NCI-H524 (cell line): Measurements from ENCODE around the gene ITIH5.
A peak's percentile ranks its signal among the peaks of the same experiment; 100 is the strongest.

Experiments
- DNase-seq, 2 experiments: peaks; one replicate each; lab custom pipeline; 2025; lab: John Stamatoyannopoulos, UW

The ITIH5 gene

DNA sequence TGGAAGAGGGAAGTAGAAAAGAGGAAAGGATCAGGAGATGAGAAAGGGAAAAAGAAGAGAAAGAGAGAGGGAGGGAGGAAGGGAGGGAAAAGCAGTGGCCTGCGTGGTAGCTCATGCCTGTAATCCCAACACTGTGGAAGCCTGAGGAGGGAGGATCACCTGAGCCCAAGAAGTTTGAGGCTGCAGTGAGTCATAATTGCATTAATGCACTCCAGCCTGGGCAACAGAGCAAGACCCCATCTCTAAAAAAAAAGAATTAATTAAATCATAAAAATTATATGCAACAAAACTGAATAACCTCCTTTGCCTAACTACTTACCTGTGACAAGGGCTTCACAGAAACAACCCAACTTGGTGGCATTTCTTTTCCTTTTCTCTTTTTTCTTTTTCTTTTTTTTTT lies 148.1 kb downstream of the ITIH5 start:
- DNase-seq, result no peak

- no peak for DNase-seq
Measured at GRCh38 chr10:7515439-7515838, 151.3 kb downstream of the ITIH5 start.

- no peak for DNase-seq
Measured at GRCh38 chr10:7513936-7514335, 152.8 kb downstream of the ITIH5 start.

- no peak for DNase-seq
Measured at GRCh38 chr10:7513455-7513854, 153.3 kb downstream of the ITIH5 start.

- peak in 1 of 2 experiments; percentile 2 for DNase-seq
Measured at GRCh38 chr10:7512487-7512886, 154.3 kb downstream of the ITIH5 start.

DNA sequence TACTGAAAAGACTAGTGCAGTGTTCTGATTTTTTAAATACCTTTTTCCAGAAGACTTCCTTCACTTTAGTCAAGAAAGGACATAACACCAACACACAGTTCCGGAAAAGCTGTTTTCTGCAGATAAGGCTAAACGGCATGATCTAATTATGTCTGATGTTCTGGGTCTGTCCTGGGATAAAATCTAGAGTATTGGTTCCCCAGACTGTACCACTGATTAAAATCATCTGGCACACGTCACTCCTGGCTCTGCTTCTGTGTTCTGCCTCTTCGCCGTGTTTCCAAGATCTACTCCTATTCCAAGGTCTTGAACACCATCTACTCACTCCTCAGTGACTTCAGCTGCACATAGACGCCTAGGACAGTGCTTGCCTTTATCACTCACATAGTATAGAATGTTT lies 155.2 kb downstream of the ITIH5 start:
- DNase-seq, result no peak
